ENCODE data around the gene TNFSF8.

Gene TNFSF8

GRCh38 chr9:114906922-114907571 lies 23.3 kb downstream of the TNFSF8 start:
- no peak for DNase-seq (ENCODE audit: extremely low read depth in 1 of 2, low read depth in 1 of 2)

GRCh38 chr9:114905170-114905940 lies 25.0 kb downstream of the TNFSF8 start:
- DNase-seq (ENCODE audit: extremely low read depth in 1 of 2, low read depth in 1 of 2) = no peak

GRCh38 chr9:114902786-114903524 lies 27.4 kb downstream of the TNFSF8 start:
- no peak for DNase-seq (ENCODE audit: extremely low read depth in 1 of 2, low read depth in 1 of 2)

GRCh38 chr9:114900942-114901802 lies 29.2 kb downstream of the TNFSF8 start:
- no peak for DNase-seq (ENCODE audit: extremely low read depth in 1 of 2, low read depth in 1 of 2)

GRCh38 chr9:114899995-114900394 lies 30.4 kb downstream of the TNFSF8 start:
- DNase-seq (ENCODE audit: extremely low read depth in 1 of 2, low read depth in 1 of 2) = no peak

- no peak for DNase-seq (ENCODE audit: extremely low read depth in 1 of 2, low read depth in 1 of 2)
Measured at GRCh38 chr9:114899461-114899860, 30.9 kb downstream of the TNFSF8 start.

GRCh38 chr9:114898741-114899140 lies 31.6 kb downstream of the TNFSF8 start:
- peak; percentile 48 to 55 for DNase-seq (ENCODE audit: extremely low read depth in 1 of 2, low read depth in 1 of 2)

GRCh38 chr9:114897196-114897595 lies 33.2 kb downstream of the TNFSF8 start:
- DNase-seq (ENCODE audit: extremely low read depth in 1 of 2, low read depth in 1 of 2) = no peak

GRCh38 chr9:114896344-114896743 lies 34.0 kb downstream of the TNFSF8 start:
- no peak for DNase-seq (ENCODE audit: extremely low read depth in 1 of 2, low read depth in 1 of 2)

- no peak for DNase-seq (ENCODE audit: extremely low read depth in 1 of 2, low read depth in 1 of 2)
Measured at GRCh38 chr9:114895521-114895991, 34.8 kb downstream of the TNFSF8 start.

GRCh38 chr9:114894609-114895433 lies 35.6 kb downstream of the TNFSF8 start:
- DNase-seq (ENCODE audit: extremely low read depth in 1 of 2, low read depth in 1 of 2) = no peak

- no peak for DNase-seq (ENCODE audit: extremely low read depth in 1 of 2, low read depth in 1 of 2)
Measured at GRCh38 chr9:114894206-114894605, 36.2 kb downstream of the TNFSF8 start.

- no peak for DNase-seq (ENCODE audit: extremely low read depth in 1 of 2, low read depth in 1 of 2)
Measured at GRCh38 chr9:114893221-114894010, 37.0 kb downstream of the TNFSF8 start.

GRCh38 chr9:114889802-114890224 lies 40.6 kb downstream of the TNFSF8 start:
- DNase-seq (ENCODE audit: extremely low read depth in 1 of 2, low read depth in 1 of 2) = no peak

GRCh38 chr9:114888607-114889006 lies 41.8 kb downstream of the TNFSF8 start:
- no peak for DNase-seq (ENCODE audit: extremely low read depth in 1 of 2, low read depth in 1 of 2)

- DNase-seq (ENCODE audit: extremely low read depth in 1 of 2, low read depth in 1 of 2) = no peak
Measured at GRCh38 chr9:114887963-114888362, 42.4 kb downstream of the TNFSF8 start.

GRCh38 chr9:114884787-114885452 lies 45.5 kb downstream of the TNFSF8 start:
- no peak for DNase-seq (ENCODE audit: extremely low read depth in 1 of 2, low read depth in 1 of 2)

GRCh38 chr9:114883709-114884108 lies 46.7 kb downstream of the TNFSF8 start:
- DNase-seq (ENCODE audit: extremely low read depth in 1 of 2, low read depth in 1 of 2) = no peak

All from activated CD8-positive, alpha-beta memory T cell treated with anti-CD3 and anti-CD28 coated beads for 1 hour (primary cell).